ENCODE measurements around the gene FHAD1. TPM values are rescaled to one million over a fixed set of nuclear protein-coding genes. Genes with fewer than 3 reads are reported as not detected.

FHAD1 gene
- total RNA-seq, 2 experiments from 2014 or later, result not detected

DNA sequence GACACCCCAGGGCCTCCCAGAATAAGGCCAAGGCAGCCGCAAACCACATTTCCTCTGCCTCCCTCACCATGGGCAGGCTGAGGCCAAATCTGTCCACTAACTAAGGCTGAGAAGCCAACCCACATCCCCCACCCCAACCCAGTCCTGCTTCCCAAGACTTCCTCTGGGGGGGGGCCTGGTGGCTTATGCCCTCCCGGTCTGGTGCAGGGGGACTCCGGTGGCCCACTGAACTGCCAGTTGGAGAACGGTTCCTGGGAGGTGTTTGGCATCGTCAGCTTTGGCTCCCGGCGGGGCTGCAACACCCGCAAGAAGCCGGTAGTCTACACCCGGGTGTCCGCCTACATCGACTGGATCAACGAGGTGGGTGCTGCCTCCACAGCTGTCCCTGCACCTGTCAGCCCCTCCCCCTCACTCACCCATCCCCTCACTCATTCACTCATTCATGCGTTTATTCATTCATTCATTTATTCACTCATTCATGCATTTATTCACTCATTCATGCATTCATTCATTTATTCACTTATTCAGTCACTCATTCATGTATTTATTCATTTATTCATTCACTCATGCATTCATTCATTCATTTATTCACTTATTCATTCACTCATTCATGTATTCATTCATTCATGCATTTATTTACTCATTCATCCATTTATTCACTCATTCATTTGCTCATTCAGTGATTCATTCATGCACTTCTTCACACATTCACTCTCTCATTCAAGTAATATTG is 198.5 kb downstream of the FHAD1 start:
- H3K4me1 ChIP-seq (ENCODE audit: insufficient read depth, low read length, poor library complexity, severe bottlenecking), result no peaks in the 10 kb centered on the region
- TF ChIP-seq EZH2phosphoT487 (IDR thresholded peaks at IDR 0.05; ENCODE audit: borderline replicate concordance, low read depth, low read length), result no peak
- TF ChIP-seq, protein P1, sequence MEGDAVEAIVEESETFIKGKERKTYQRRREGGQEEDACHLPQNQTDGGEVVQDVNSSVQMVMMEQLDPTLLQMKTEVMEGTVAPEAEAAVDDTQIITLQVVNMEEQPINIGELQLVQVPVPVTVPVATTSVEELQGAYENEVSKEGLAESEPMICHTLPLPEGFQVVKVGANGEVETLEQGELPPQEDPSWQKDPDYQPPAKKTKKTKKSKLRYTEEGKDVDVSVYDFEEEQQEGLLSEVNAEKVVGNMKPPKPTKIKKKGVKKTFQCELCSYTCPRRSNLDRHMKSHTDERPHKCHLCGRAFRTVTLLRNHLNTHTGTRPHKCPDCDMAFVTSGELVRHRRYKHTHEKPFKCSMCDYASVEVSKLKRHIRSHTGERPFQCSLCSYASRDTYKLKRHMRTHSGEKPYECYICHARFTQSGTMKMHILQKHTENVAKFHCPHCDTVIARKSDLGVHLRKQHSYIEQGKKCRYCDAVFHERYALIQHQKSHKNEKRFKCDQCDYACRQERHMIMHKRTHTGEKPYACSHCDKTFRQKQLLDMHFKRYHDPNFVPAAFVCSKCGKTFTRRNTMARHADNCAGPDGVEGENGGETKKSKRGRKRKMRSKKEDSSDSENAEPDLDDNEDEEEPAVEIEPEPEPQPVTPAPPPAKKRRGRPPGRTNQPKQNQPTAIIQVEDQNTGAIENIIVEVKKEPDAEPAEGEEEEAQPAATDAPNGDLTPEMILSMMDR (conservative IDR thresholded peaks at IDR 0.05; ENCODE audit: low read length), result no peak
- no peak overlapping the region for H2AFZ ChIP-seq (ENCODE audit: low read length)
- no peaks in the 10 kb centered on the region for H3K9me3 ChIP-seq (ENCODE audit: low read length)
- no peak overlapping the region for H3K4me3 ChIP-seq (ENCODE audit: low read depth, low read length, poor library complexity, severe bottlenecking)
- intact Hi-C loops (cut with micrococcal nuclease; ENCODE audit: unreplicated experiment), result no loop called here
- ChIA-PET CTCF (ENCODE audit: unreplicated experiment) (no interaction called here), POLR2A (no interaction called here)
- H3K9me2 ChIP-seq (ENCODE audit: insufficient read depth, low read length), result no peaks in the 10 kb centered on the region
- H3K27ac ChIP-seq (ENCODE audit: low read depth, low read length, poor library complexity, severe bottlenecking), result no peak overlapping the region
- H3K79me2 ChIP-seq (ENCODE audit: insufficient read depth, low read depth, low read length), result no peaks in the 10 kb centered on the region
- no peaks in the 10 kb centered on the region for H4K20me1 ChIP-seq (ENCODE audit: insufficient read depth, low read length)
- no TSS peak for BruUV-seq (replicated peaks)
- H3K4me2 ChIP-seq (ENCODE audit: low read length), result no peak overlapping the region
- H3K36me3 ChIP-seq (ENCODE audit: insufficient read depth, low read length), result no peaks in the 10 kb centered on the region
- DNase-seq (ENCODE audit: low spot score), result no peak

DNA sequence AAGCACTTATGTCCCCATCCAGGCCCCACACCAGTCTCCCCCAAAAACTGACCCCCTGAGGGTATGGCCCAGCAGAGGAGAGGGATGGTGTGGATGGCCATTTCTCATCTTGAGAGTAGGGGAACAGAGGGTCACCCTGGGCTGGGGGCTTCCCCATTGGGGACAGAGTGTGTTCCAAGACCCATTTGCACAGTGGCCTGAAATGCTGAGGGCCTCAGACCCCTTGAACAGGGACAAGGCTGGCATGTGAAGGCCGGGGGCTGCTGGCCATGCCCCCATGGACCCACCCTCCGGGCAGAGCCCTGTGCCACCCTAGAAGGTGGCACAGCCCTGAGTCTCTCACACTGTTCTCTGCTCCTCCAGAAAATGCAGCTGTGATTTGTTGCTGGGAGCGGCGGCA is 199.2 kb downstream of the FHAD1 start:
- no peak overlapping the region for H2AFZ ChIP-seq (ENCODE audit: low read length)
- POLR2A ChIA-PET, result no interaction called here
- H3K36me3 ChIP-seq (ENCODE audit: insufficient read depth, low read length), result no peaks in the 10 kb centered on the region
- no peak overlapping the region for H3K27ac ChIP-seq (ENCODE audit: low read depth, low read length, poor library complexity, severe bottlenecking)
- H3K4me1 ChIP-seq (ENCODE audit: insufficient read depth, low read length, poor library complexity, severe bottlenecking), result no peaks in the 10 kb centered on the region
- intact Hi-C loops (cut with micrococcal nuclease; ENCODE audit: unreplicated experiment), result no loop called here
- no peaks in the 10 kb centered on the region for H3K9me2 ChIP-seq (ENCODE audit: insufficient read depth, low read length)
- no peaks in the 10 kb centered on the region for H4K20me1 ChIP-seq (ENCODE audit: insufficient read depth, low read length)
- no peak overlapping the region for H3K4me3 ChIP-seq (ENCODE audit: low read depth, low read length, poor library complexity, severe bottlenecking)
- CTCF ChIA-PET (ENCODE audit: unreplicated experiment), result no interaction called here
- H3K9me3 ChIP-seq (ENCODE audit: low read length), result no peaks in the 10 kb centered on the region
- no peaks in the 10 kb centered on the region for H3K79me2 ChIP-seq (ENCODE audit: insufficient read depth, low read depth, low read length)
- no TSS peak for BruUV-seq (replicated peaks)
- no peak for DNase-seq (ENCODE audit: low spot score)
- TF ChIP-seq, protein P1 (conservative IDR thresholded peaks at IDR 0.05; ENCODE audit: low read length), result no peak
- TF ChIP-seq EZH2phosphoT487 (IDR thresholded peaks at IDR 0.05; ENCODE audit: borderline replicate concordance, low read depth, low read length), result no peak
- no peak overlapping the region for H3K4me2 ChIP-seq (ENCODE audit: low read length)

Other genes with a start within 250 kb of the FHAD1 start
- not detected in 2 replicates for gene TMEM51, start 93.5 kb upstream of the FHAD1 start, total RNA-seq (2014; rRNA removed; shearing (Covaris generic))
- not detected in 2 replicates for gene TMEM51, start 93.5 kb upstream of the FHAD1 start, total RNA-seq (2022)
- gene EFHD2, start 162.7 kb downstream of the FHAD1 start, total RNA-seq (2014; rRNA removed; shearing (Covaris generic)), result 25.4 and 27.3 TPM in 2 replicates
- 38.3 and 42.0 TPM in 2 replicates for gene EFHD2, start 162.7 kb downstream of the FHAD1 start, total RNA-seq (2022)
- not detected in 2 replicates for gene CTRC, start 191.2 kb downstream of the FHAD1 start, total RNA-seq (2014; rRNA removed; shearing (Covaris generic))
- gene CTRC, start 191.2 kb downstream of the FHAD1 start, total RNA-seq (2022), result not detected in 2 replicates
- not detected in 2 replicates for gene CELA2A, start 209.5 kb downstream of the FHAD1 start, total RNA-seq (2014; rRNA removed; shearing (Covaris generic))
- gene CELA2A, start 209.5 kb downstream of the FHAD1 start, total RNA-seq (2022), result not detected in 2 replicates
- not detected in 2 replicates for gene CELA2B, start 228.9 kb downstream of the FHAD1 start, total RNA-seq (2014; rRNA removed; shearing (Covaris generic))
- gene CELA2B, start 228.9 kb downstream of the FHAD1 start, total RNA-seq (2022), result not detected in 2 replicates